GM13977 (cell line): ENCODE data around the gene PLEKHG4.
A peak's percentile ranks its signal among the peaks of the same experiment; 100 is the strongest.

Experiments
- DNase-seq: peaks from one replicate; pipeline ENCODE4 v3.0.0; 2012; ENCODE audit warnings: low spot score
- in situ Hi-C: fragments of 300-500 bp; cut with MboI; formaldehyde crosslinking; loops from one replicate; pipeline ENCODE4 v1.12.0; 2022; ENCODE audit warnings: low sequenced_read_pairs, low pct_unique_long_range_greater_than_20kb, mixed read lengths, inconsistent platforms; ENCODE audit not compliant: unreplicated experiment
- TF ChIP-seq, protein P1 (sequence below): IDR thresholded peaks from 2 replicates; pipeline ENCODE4 v1.5.1; 2012; ENCODE audit warnings: mild to moderate bottlenecking, control low read depth; ENCODE audit not compliant: insufficient read depth; ENCODE audit errors: extremely low read depth, missing control alignments

PLEKHG4 gene

DNA sequence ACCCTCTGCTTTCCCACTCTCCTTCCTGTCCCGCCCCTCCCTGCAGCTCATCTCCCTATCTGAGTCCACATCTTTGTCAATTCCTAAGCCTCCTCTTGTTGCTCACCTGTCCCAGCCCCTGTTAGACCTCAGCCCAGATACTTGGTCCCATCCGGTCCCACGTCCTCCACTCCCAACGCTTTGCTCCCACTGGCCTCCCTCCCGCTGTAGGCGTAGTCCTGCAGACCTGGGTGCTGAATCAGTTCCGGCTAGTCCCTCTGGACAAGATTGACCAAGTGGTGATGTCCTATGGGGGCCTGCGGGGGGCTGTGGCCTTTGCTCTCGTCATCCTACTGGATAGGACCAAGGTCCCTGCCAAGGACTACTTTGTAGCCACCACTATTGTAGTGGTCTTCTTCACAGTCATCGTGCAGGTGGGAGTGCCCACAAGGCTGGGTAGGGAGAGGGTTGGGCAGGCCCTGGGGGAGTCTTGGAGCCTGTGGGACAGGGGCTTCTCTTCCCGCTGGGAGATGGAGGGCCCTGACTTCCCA lies 22.6 kb upstream of the PLEKHG4 start:
- DNase-seq: no peak
- in situ Hi-C loops: no loop called here
- TF ChIP-seq, protein P1, sequence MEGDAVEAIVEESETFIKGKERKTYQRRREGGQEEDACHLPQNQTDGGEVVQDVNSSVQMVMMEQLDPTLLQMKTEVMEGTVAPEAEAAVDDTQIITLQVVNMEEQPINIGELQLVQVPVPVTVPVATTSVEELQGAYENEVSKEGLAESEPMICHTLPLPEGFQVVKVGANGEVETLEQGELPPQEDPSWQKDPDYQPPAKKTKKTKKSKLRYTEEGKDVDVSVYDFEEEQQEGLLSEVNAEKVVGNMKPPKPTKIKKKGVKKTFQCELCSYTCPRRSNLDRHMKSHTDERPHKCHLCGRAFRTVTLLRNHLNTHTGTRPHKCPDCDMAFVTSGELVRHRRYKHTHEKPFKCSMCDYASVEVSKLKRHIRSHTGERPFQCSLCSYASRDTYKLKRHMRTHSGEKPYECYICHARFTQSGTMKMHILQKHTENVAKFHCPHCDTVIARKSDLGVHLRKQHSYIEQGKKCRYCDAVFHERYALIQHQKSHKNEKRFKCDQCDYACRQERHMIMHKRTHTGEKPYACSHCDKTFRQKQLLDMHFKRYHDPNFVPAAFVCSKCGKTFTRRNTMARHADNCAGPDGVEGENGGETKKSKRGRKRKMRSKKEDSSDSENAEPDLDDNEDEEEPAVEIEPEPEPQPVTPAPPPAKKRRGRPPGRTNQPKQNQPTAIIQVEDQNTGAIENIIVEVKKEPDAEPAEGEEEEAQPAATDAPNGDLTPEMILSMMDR: no peak

GRCh38 chr16:67257486-67258160 lies 21.7 kb upstream of the PLEKHG4 start:
- TF ChIP-seq, protein P1: no peak
- no peak for DNase-seq
- in situ Hi-C loops: no loop called here

DNA sequence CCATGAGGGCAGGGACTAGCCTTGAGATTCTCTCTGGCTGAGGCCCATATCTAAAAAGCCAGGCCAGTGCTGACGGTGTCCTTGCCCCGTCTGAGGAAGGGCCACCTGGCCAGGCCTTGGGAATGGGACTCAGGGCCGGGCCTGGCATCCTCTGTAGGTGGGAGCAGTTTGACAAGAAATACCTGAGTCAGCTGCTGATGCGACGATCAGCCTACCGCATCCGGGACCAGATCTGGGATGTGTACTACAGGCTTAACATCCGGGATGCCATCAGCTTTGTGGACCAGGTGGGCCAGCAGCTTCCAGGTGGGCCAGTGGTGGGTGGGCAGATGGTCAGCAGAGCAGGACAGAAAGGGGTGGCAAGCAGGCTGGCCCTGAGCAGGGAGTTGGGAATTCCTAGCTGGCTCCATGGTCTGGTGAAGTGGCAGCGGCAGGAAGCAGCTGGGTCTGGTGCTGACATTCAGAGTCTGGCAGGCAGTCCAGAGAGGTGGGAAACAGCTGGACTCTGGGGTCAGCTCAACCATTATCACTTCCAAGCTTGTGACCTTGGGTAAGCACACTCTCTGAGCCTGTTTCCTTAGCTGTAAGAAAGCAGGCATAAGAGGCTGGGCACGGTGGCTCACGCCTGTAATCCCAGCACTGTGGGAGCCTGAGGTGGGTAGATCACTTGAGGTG lies 21.0 kb upstream of the PLEKHG4 start:
- TF ChIP-seq, protein P1: no peak
- in situ Hi-C loops: no loop called here
- DNase-seq: no peak

DNA sequence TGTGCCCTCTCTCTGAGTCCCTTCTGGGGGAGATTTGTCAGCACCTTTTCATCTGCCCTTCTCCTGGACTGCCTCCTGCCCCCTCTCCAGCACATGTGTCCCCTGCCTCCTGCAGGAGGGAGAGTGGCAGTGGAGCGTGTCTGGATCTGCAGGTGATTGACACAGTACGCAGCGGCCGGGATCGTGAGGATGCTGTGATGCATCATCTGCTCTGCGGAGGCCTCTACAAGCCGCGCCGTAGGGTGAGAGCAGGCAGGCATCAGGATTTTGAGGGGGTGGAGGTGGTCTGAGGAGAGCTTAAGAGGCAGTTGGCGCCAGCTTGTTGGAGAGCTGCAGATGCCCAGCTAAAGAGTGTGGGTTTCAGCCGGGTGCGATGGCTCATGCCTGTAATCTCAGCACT lies 19.6 kb upstream of the PLEKHG4 start:
- in situ Hi-C loops: loop anchor here (10.0 kb wide), 1 partner anchor 145 kb away; no protein-coding TSS in a partner anchor
- TF ChIP-seq, protein P1: no peak
- DNase-seq: no peak

- peak; percentile 78 for DNase-seq
- TF ChIP-seq, protein P1: peak; percentile 69
- in situ Hi-C loops: loop anchor here (10.0 kb wide), 1 partner anchor 144 kb away; no protein-coding TSS in a partner anchor
These were observed 18.8 kb upstream of the PLEKHG4 start for GRCh38 chr16:67260426-67261063.

GRCh38 chr16:67263201-67263600 lies 16.1 kb upstream of the PLEKHG4 start:
- no peak for DNase-seq
- in situ Hi-C loops: loop anchor here (10.0 kb wide), 1 partner anchor 142 kb away; no protein-coding TSS in a partner anchor
- TF ChIP-seq, protein P1: no peak
